Right renal pelvis (tissue), 4 donors: ENCODE data around the gene CTU2. TPM values are rescaled to one million over a fixed set of nuclear protein-coding genes. Genes with fewer than 3 reads are reported as not detected.

Source experiments
- DNase-seq, 4 donors: peaks; one replicate each; pipeline ENCODE4 v3.0.0-alpha.2; 2013; ENCODE audit warnings: low read depth in 4 of 4, low spot score in 3 of 4, missing footprints in 1 of 4
- polyA plus RNA-seq, 4 donors: library from polyadenylated mRNA; unstranded; fragments of 120-200 nt; gene quantifications; one replicate each; pipeline ENCODE4 v1.2.1, GENCODE V29; 2013; ENCODE audit not compliant: insufficient read length in 4 of 4

CTU2 gene
- polyA plus RNA-seq, 4 donors = 10.3 to 17.9 (median 10.8) TPM

DNA sequence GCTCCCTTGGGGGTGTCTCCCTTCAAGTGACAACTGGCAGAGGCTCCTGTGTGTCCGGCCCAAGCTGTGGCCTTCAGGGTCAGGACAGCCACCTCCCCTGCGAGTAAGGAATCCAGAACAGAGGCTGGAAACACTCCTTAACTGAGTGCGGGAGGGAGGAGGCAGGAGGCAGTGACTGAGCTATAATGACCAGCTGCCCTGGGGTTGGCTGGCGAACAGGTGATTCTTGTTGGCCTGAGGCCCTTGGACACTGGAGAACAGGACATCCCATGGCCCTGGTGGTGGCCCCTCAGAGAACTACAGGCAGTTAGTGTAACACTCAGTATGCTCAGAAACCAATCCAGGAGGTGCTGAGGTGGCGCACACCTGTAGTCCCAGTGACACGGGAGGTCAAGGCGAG, 10.6 kb upstream of the CTU2 start:
- no peak for DNase-seq

DNA sequence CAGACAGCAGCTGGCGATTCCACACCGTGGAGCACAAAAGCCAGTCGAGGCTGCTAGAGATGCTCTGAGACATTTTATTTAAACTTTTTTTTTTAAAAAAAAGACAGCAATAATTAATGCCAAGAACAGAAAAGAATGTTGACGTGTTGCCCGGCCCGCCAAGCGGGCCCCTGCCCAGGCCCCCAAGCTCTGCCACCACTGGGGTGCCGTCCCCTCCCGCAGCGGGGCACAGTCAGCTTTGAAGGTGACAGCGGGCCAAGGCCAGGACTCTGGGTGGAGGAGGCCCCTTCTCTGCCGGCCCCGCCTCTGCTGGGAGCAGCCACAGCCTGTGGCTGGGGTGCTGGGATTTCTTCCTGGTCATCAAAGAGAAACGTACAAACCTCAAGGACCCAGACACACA, 9.9 kb upstream of the CTU2 start:
- no peak for DNase-seq

DNA sequence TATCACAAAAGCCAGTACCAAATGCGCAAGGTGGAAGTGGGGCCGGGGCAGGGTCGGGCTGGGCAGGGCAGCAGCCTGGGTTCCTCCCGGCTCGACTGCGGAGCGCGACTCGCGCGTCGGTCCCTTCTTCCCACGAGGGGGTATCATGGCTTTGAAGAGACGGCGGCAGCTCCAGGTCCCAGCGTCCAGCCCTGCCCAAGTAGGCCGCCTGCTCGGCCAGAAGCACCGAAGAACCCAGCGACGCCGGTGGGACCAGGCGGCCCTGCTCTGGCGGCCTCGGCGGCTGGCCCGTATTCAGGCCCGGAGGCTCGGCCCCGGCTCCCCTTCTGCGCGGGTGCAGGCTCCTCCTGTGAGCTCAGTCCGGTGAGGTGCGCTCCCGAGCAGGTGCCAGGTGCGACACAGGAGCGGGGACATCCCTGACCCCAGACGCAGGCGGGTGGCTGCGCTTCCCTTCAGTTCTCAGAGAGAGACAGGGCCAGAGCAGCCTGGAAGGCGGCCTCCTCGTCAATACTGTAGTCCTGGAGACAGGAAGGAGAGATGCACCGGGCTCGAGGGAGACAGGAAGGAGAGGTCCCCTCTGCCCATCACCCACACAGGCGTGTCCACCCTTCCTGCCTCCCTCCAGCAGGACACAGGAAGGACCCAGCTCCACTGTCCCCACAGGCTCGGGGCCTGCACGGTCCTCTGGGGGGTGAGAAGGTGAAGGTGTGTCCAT, 9.0 kb upstream of the CTU2 start:
- DNase-seq = no peak

- DNase-seq = no peak
Observed at GRCh38 chr16:88697831-88698615, 8.3 kb upstream of the CTU2 start.

GRCh38 chr16:88698646-88699045, 7.7 kb upstream of the CTU2 start:
- no peak for DNase-seq

DNA sequence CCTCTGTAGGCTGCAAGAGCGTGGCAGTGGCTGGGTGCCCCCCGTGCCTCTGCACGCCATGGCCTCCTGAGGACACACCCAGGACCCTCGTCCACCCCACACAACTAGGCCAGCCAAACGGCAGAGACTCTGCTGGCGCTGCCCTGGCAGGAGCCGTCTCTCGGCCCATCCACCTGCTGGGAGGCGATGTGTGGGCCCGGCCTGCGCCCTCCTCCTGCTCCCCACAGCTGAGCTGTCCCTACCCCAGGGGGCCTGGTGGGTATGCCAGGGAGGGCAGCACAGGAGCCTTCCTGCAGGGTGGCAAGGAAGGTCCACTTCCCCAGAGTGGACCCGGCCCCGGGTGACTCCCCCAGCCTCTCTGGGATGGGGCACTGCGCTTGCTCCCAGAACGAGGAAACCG, 7.1 kb upstream of the CTU2 start:
- DNase-seq = no peak

- no peak for DNase-seq
Observed at GRCh38 chr16:88700322-88700635, 6.0 kb upstream of the CTU2 start.

- peak in 1 of 4 donors; percentile 33 for DNase-seq
Observed at GRCh38 chr16:88700636-88701482, 5.4 kb upstream of the CTU2 start.

GRCh38 chr16:88701581-88702370, 4.5 kb upstream of the CTU2 start:
- no peak for DNase-seq

GRCh38 chr16:88702371-88703210, 3.7 kb upstream of the CTU2 start:
- DNase-seq = no peak

DNA sequence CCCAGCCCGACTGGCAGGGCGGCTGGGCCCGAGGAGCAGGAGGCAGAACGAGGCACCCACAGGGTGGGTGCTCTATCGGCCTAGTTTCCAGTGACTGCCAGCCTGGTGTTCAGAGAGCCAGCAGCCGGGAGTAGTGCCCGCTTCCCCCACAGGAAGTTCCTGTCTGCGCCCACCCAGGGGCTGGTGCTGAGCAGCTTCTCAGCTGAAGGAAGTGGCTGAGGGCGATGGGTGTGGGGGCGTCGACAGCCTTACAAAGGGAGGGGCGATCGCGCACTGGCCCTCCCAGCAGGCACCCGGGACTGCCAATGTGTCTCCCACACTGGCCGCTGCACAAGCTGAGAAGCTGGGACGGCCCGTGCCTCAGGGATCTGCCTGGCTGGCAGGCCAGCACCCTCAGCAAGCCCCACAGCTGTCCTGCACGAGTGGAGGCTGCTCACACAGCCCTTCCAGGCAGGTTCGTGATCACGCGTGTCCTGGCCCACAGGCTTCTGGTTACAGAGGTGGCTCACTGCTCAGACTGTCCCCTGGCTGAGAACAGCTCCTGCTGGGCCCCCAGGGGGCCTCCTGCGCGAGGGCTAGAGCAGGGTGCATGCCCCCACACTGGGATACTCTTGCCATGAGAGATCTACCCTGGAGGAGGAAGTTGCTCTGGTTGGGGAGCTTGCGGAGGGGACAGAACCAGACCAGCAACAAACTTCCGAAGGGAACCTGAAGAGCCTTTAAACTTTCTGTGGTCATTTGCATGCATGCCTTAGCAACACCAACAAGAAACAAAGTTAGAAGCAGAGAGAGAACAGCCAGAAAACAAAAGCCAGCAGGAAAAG, 2.6 kb upstream of the CTU2 start:
- no peak for DNase-seq

DNA sequence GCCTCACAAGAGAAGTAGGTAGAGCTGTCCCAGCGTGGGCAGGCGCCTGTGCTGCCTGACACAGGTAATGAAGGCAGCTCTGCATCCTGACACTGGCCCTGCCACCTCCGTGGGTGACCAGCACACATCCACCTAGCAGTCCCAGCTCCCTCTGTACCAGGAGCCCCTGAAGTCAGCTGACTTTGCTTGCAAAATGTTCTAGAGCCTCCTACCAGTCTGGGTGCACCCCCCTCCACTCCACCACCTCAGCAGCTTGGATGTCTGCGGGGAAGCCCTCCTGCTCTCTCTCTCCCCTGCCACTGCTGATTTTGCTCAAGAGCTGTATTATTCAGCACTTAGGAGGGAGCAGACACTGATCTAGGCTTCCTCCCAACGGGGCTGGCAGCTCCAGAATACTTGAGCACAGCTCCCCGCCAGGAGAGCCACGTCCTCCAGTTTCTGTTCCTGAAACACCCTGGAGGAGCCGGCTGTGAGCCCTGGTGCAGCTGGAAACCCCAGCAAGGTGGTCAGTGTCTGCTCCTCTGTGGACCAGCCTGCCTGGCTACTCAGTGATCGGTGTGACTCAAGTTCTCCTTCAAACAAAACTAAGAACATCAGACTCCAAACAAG, 1.1 kb upstream of the CTU2 start:
- no peak for DNase-seq

DNA sequence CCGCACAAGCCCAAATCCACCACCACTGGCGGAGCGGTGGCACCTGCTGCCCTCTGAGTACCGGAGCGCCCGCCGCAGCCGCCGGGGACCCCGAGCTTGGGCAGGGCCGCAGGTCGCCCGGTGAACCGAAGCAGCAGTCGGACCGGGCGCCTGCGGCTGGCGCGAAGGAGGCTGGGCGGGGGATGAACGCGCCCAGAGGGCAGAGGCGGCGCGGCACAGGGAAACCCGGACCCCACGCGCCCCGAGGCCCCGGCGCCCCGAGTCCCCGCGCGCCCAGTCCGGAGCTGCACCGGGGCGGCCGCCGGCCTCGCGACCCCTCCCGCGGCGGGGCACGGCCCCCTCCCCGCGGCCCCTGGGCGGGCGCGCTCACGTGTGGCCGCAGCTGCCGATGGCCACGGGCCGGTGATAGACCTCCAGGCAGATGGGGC, 488 bp upstream of the CTU2 start:
- DNase-seq = no peak

DNA sequence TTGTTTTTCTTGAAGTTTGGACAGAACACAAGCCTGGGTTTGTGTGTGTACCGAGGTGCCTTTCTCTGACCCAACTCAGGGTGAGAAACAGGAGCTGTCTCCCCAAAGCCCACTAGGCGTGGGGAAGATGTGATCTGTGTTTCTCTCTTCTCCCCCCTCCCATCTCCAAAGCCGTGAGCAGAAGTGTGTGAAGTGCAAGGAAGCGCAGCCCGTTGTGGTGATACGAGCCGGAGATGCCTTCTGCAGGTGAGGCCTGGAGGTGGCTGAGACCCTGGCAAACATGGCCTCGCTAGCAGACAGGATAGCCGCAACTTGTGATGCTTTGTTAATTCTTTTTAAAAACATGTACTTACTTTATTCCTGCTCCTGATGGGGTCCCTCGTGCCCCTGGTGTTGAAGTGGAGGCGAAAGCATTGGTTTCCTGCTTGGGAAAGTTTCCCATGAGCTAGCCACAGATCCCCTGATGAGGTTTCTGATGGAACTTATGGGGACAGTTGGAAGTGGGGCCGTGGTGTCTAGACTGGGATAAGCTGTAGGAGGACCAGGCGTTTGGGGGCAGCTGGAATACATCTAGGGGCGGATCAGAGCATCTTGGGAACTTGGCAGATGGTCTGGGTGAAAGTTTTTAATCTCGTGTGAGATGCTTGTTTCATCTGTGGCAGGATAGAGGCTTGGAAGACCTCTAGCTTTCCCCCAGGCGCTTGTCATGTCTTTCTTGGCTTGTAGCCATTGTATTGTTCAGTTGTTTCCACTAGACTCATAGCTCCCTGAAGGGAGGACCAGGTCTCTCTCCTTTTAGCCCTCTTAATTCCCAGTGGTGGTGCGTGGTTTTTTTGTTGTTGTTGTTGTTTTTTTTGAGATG, 893 bp downstream of the CTU2 start:
- DNase-seq = no peak

DNA sequence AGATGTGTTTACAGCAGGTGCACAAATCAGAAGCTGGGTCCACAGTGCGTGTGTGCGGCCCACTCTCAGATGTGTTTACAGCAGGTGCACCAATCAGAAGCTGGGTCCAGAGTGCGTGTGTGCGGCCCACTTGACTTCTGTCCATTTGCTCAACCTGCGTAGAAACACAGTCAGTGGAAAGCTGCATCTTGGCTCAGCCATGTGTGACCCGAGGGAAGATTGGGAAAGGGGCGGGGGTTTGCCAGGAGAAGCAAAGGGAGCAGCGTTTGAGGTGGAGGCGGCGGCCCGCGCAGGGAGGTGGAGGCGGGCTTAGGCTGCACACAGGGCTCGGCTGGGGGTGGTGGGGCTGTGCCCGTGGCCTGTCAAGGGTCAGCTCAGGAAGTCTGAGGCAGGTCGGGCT, 4.3 kb downstream of the CTU2 start:
- DNase-seq = no peak

- no peak for DNase-seq
Observed at GRCh38 chr16:88711750-88712340, 5.5 kb downstream of the CTU2 start.

DNA sequence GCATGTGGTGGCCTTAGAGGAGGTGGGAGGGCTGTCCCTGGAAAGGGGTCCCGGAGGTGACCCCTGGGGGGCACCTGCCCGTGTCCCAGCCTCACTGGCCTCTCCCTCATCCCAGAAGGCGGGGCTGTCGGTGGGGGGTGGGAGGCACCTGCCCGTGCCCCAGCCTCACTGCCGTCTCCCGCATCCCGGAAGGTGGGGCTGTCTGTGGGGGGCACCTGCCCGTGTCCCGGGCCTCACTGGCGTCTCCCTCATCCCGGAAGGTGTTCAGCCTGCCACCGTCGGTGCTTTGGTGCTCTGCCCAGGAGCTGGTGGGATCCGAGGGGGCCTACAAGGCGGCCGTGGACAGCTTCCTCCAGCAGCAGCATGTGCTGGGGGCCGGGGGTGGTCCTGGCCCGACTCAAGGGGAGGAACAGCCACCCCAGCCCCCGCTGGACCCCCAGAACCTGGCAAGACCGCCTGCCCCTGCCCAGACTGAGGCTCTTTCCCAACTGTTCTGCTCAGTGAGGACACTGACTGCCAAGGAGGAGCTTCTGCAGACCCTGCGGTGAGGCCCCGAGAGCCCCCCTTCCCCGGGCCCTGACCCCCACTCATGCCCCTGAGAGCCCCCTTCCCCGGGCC, 6.2 kb downstream of the CTU2 start:
- no peak for DNase-seq
